PC-9 (cell line): ENCODE measurements around the gene MRM2. TPM values are rescaled to one million over a fixed set of nuclear protein-coding genes. Genes with fewer than 3 reads are reported as not detected.

ENCODE experiments used
- BruUV-seq: library from RNA; stranded (reverse); fragments of 400-500 nt; replicated peaks from 2 replicates; lab custom pipeline; 2021; lab: Mats Ljungman, UMichigan
- CTCF ChIA-PET: fragments of 300-600 bp; sonication (Branson Sonifier 250); formaldehyde crosslinking; loops from one replicate; lab custom pipeline; 2022; ENCODE audit warnings: antibody characterized with exemption; lab: Charles Lee
- POLR2A ChIA-PET: fragments of 300-600 bp; sonication (Branson Sonifier 250); formaldehyde crosslinking; loops from one replicate; lab custom pipeline; 2022; ENCODE audit warnings: antibody characterized with exemption; ENCODE audit not compliant: unreplicated experiment; lab: Charles Lee
- DNase-seq, 2 experiments: peaks; one replicate each; pipeline versions ENCODE4 v3.0.0 to v3.0.0-alpha.2; 2015 to 2022; ENCODE audit warnings: mixed read lengths in 1 of 2
- H2AFZ ChIP-seq: fragments of 200-600 bp; sonication (generic); 2 replicates; pipeline ENCODE4 v1.8.1; 2017; ENCODE audit warnings: antibody characterized with exemption
- H3F3A ChIP-seq: fragments of 200-600 bp; sonication (generic); 2 replicates; pipeline ENCODE4 v1.8.1; 2017; ENCODE audit warnings: antibody characterized with exemption, mild to moderate bottlenecking, low read depth; ENCODE audit not compliant: insufficient read depth
- H3K27ac ChIP-seq: fragments of 200-600 bp; sonication (generic); 2 replicates; pipeline ENCODE4 v1.6.1; 2016; ENCODE audit warnings: mixed run types
- H3K27me3 ChIP-seq: fragments of 200-600 bp; sonication (generic); 2 replicates; pipeline ENCODE4 v1.6.1; 2016; ENCODE audit warnings: low read depth, mixed run types; ENCODE audit not compliant: insufficient read depth
- H3K36me3 ChIP-seq: fragments of 200-600 bp; sonication (generic); 2 replicates; pipeline ENCODE4 v1.6.1; 2016; ENCODE audit warnings: low read depth, mixed run types
- H3K4me1 ChIP-seq: fragments of 200-600 bp; sonication (generic); replicated peaks from 2 replicates; pipeline ENCODE4 v1.6.1; 2016; ENCODE audit warnings: mixed run types; ENCODE audit not compliant: insufficient read depth
- H3K4me2 ChIP-seq: fragments of 200-600 bp; sonication (generic); 2 replicates; pipeline ENCODE4 v1.6.1; 2017; ENCODE audit warnings: mixed run types
- H3K4me3 ChIP-seq: fragments of 200-600 bp; sonication (generic); 2 replicates; pipeline ENCODE4 v1.6.1; 2016; ENCODE audit warnings: mixed run types
- H3K79me2 ChIP-seq: fragments of 200-600 bp; sonication (generic); 2 replicates; pipeline ENCODE4 v1.6.1; 2017; ENCODE audit warnings: low read depth, mixed run types
- H3K9me2 ChIP-seq: fragments of 200-600 bp; sonication (generic); 2 replicates; pipeline ENCODE4 v1.8.1; 2017; ENCODE audit warnings: mild to moderate bottlenecking; ENCODE audit not compliant: insufficient read depth
- H3K9me3 ChIP-seq: fragments of 200-600 bp; sonication (generic); 2 replicates; pipeline ENCODE4 v1.8.1; 2016; ENCODE audit warnings: low read depth; ENCODE audit not compliant: insufficient read depth
- H4K20me1 ChIP-seq: fragments of 200-600 bp; sonication (generic); 2 replicates; pipeline ENCODE4 v1.8.1; 2017; ENCODE audit not compliant: insufficient read depth
- EZH2 ChIP-seq: fragments of 200-600 bp; sonication (generic); IDR thresholded peaks from 2 replicates; pipeline ENCODE4 v1.8.0; 2017; ENCODE audit warnings: antibody characterized with exemption, low read depth
- intact Hi-C: fragments of 100-400 bp; cut with micrococcal nuclease; formaldehyde crosslinking; loops from one replicate; pipeline ENCODE4 v1.10.0; 2022; ENCODE audit not compliant: unreplicated experiment
- total RNA-seq: library from RNA; stranded (reverse); gene quantifications from 2 replicates; pipeline ENCODE4 v1.2.3, GENCODE V29; 2021
- TF ChIP-seq, protein P1 (sequence below): fragments of 200-600 bp; sonication (generic); conservative IDR thresholded peaks from 2 replicates; pipeline ENCODE4 v1.6.1; 2017; ENCODE audit warnings: mixed run types, antibody characterized with exemption, mild to moderate bottlenecking, moderate library complexity

The MRM2 gene
- total RNA-seq, 1 experiment from 2014 or later = 36.8 TPM

DNA sequence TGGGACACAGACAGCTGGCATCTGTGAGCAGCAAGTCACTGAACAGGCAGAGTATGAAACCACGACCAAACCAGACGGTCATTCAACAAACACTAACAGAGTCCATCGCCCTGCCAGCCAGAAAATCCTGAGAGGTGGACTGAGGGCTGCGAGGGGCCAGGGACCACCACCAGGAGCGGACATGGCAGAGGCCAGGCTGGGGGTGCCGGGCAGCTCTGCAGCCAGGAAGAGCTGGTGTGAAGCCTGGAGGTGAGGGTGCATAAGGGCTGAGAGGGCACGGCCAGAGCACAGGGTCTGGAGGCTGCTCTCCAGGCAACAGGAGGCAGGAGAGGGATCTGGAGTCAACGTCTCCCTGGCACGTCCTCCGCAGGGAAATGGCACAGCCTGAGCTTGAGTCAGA lies 24.8 kb downstream of the MRM2 start:
- BruUV-seq = no TSS peak
- ChIA-PET POLR2A (no interaction called here), CTCF (no interaction called here)
- no peak overlapping the region for H2AFZ ChIP-seq
- no peaks in the 10 kb centered on the region for H3K9me2 ChIP-seq
- H3K9me3 ChIP-seq = no peaks in the 10 kb centered on the region
- no peaks in the 10 kb centered on the region for H3K79me2 ChIP-seq
- no peaks in the 10 kb centered on the region for H3K4me1 ChIP-seq
- no peaks in the 10 kb centered on the region for H3F3A ChIP-seq
- DNase-seq = no peak
- H4K20me1 ChIP-seq = peaks cover 12% of the 10 kb centered on the region; the same call in 1 of the 2 replicates
- intact Hi-C loops = no loop called here
- H3K4me3 ChIP-seq = no peak overlapping the region
- H3K4me2 ChIP-seq = no peak overlapping the region
- TF ChIP-seq, protein P1, sequence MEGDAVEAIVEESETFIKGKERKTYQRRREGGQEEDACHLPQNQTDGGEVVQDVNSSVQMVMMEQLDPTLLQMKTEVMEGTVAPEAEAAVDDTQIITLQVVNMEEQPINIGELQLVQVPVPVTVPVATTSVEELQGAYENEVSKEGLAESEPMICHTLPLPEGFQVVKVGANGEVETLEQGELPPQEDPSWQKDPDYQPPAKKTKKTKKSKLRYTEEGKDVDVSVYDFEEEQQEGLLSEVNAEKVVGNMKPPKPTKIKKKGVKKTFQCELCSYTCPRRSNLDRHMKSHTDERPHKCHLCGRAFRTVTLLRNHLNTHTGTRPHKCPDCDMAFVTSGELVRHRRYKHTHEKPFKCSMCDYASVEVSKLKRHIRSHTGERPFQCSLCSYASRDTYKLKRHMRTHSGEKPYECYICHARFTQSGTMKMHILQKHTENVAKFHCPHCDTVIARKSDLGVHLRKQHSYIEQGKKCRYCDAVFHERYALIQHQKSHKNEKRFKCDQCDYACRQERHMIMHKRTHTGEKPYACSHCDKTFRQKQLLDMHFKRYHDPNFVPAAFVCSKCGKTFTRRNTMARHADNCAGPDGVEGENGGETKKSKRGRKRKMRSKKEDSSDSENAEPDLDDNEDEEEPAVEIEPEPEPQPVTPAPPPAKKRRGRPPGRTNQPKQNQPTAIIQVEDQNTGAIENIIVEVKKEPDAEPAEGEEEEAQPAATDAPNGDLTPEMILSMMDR = no peak
- TF ChIP-seq EZH2 = no peak
- H3K27me3 ChIP-seq = no peaks in the 10 kb centered on the region
- no peak overlapping the region for H3K27ac ChIP-seq
- H3K36me3 ChIP-seq = peaks cover 20% of the 10 kb centered on the region; the same call in 1 of the 2 replicates

DNA sequence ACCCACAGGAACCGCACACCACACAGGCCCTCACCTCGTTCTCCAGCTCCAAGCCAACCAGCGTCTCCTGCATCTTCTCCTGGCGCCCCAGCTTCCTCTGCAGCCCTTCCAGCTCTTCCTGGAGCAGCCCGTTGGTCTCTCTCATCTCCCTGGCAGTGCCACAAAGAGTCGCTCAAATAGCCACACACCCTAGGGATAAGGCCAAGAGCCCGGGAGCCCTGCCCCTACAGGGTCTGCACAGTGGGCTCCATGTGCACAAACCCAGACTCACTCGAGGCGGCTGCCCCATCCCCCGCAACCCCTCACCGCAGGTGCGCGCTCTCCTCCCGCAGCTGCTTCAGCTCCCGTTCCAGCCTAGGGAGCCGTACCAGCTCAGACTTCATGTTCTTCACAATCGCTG lies 26.2 kb downstream of the MRM2 start:
- H3K36me3 ChIP-seq = peaks cover 16% of the 10 kb centered on the region; the same call in 1 of the 2 replicates
- no peak overlapping the region for H3K27ac ChIP-seq
- H3K9me2 ChIP-seq = no peaks in the 10 kb centered on the region
- no TSS peak for BruUV-seq
- H3K79me2 ChIP-seq = no peaks in the 10 kb centered on the region
- TF ChIP-seq, protein P1 = no peak
- TF ChIP-seq EZH2 = no peak
- H2AFZ ChIP-seq = no peak overlapping the region
- intact Hi-C loops = no loop called here
- H3K4me3 ChIP-seq = no peak overlapping the region
- H3K4me1 ChIP-seq = no peaks in the 10 kb centered on the region
- POLR2A ChIA-PET = no interaction called here
- DNase-seq = no peak
- H3K4me2 ChIP-seq = no peak overlapping the region
- H3K27me3 ChIP-seq = no peaks in the 10 kb centered on the region
- peaks cover 12% of the 10 kb centered on the region; the same call in 1 of the 2 replicates for H4K20me1 ChIP-seq
- CTCF ChIA-PET = no interaction called here
- no peaks in the 10 kb centered on the region for H3F3A ChIP-seq
- no peaks in the 10 kb centered on the region for H3K9me3 ChIP-seq

DNA sequence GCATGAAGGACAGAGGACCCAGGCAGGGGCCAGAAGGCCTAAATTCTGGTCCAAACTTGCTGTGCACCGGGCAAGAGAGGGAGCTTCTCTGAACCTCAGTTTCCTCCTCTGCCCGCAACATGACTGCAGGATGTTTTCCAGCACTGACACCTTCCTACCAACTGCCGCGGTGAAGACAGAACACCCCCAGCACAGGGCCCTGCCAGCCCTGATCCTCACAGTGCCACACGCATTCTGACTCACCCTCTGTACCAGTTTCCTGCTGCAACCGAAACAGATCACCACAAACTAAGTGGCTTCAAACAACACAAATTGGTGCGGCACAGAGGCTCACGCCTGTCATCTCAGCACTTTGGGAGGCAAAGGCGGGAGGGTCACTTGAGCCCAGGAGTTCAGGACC lies 27.4 kb downstream of the MRM2 start:
- H3K9me2 ChIP-seq = no peaks in the 10 kb centered on the region
- H4K20me1 ChIP-seq = peaks cover 7% of the 10 kb centered on the region; the same call in 1 of the 2 replicates
- no peak overlapping the region for H3K4me2 ChIP-seq
- POLR2A ChIA-PET = no interaction called here
- H3K27ac ChIP-seq = no peak overlapping the region
- no peak for DNase-seq
- H2AFZ ChIP-seq = no peak overlapping the region
- intact Hi-C loops = no loop called here
- no peak overlapping the region for H3K4me3 ChIP-seq
- no peaks in the 10 kb centered on the region for H3F3A ChIP-seq
- no peaks in the 10 kb centered on the region for H3K4me1 ChIP-seq
- CTCF ChIA-PET = no interaction called here
- H3K9me3 ChIP-seq = no peaks in the 10 kb centered on the region
- H3K79me2 ChIP-seq = no peaks in the 10 kb centered on the region
- TF ChIP-seq, protein P1 = no peak
- no peak for TF ChIP-seq EZH2
- BruUV-seq = no TSS peak
- H3K36me3 ChIP-seq = peaks cover 16% of the 10 kb centered on the region; the same call in 1 of the 2 replicates
- no peaks in the 10 kb centered on the region for H3K27me3 ChIP-seq
